ENCODE measurements around the gene CDK17. TPM values are rescaled to one million over a fixed set of nuclear protein-coding genes. Genes with fewer than 3 reads are reported as not detected.
"Not testable (repeated sequence)": the region's sequence is repeated elsewhere in the genome, so short reads cannot be mapped to it uniquely, and the experiment has no call there.

CDK17 gene
- total RNA-seq, 1 donor from 2014 or later, result 35.9 TPM

GRCh38 chr12:96350982-96351381, 49.3 kb downstream of the CDK17 start:
- Mint-ChIP-seq H3K4me3 (ENCODE audit: low read depth) (no peak overlapping the region), H3K9me3 (ENCODE audit: low read depth) (peaks cover 4% of the 10 kb centered on the region), H3K27ac (no peak overlapping the region), H3K27me3 (no peaks in the 10 kb centered on the region), H3K4me1 (ENCODE audit: low read depth) (peaks cover 19% of the 10 kb centered on the region), H3K36me3 (ENCODE audit: insufficient read depth) (peaks cover 2% of the 10 kb centered on the region)
- no peak for TF ChIP-seq CTCF (IDR thresholded peaks at IDR 0.05; ENCODE audit: unreplicated experiment)
- no peak for DNase-seq (ENCODE audit: low spot score, unreplicated experiment)

- no peak overlapping the region for H3K27ac Mint-ChIP-seq
- H3K27me3 Mint-ChIP-seq, result no peaks in the 10 kb centered on the region
- no peak for TF ChIP-seq CTCF (IDR thresholded peaks at IDR 0.05; ENCODE audit: unreplicated experiment)
- H3K9me3 Mint-ChIP-seq (ENCODE audit: low read depth), result peaks cover 26% of the 10 kb centered on the region
- H3K4me1 Mint-ChIP-seq (ENCODE audit: low read depth), result peaks cover 3% of the 10 kb centered on the region
- DNase-seq (ENCODE audit: low spot score, unreplicated experiment), result no peak
- no peak overlapping the region for H3K4me3 Mint-ChIP-seq (ENCODE audit: low read depth)
- peaks cover 27% of the 10 kb centered on the region for H3K36me3 Mint-ChIP-seq (ENCODE audit: insufficient read depth)
Observed at GRCh38 chr12:96347130-96347699, 53.0 kb downstream of the CDK17 start.

GRCh38 chr12:96346716-96347115, 53.5 kb downstream of the CDK17 start:
- H3K27me3 Mint-ChIP-seq, result not testable (repeated sequence)
- Mint-ChIP-seq H3K9me3 (ENCODE audit: low read depth) (peaks cover 26% of the 10 kb centered on the region), H3K27ac (peak overlapping the region; percentile 62)

GRCh38 chr12:96344124-96344695, 56.0 kb downstream of the CDK17 start:
- no peak for TF ChIP-seq CTCF (IDR thresholded peaks at IDR 0.05; ENCODE audit: unreplicated experiment)
- Mint-ChIP-seq H3K9me3 (ENCODE audit: low read depth) (peaks cover 26% of the 10 kb centered on the region), H3K36me3 (ENCODE audit: insufficient read depth) (peaks cover 27% of the 10 kb centered on the region), H3K27ac (no peak overlapping the region), H3K4me3 (ENCODE audit: low read depth) (no peak overlapping the region), H3K4me1 (ENCODE audit: low read depth) (peaks cover under 1% of the 10 kb centered on the region), H3K27me3 (no peaks in the 10 kb centered on the region)
- no peak for DNase-seq (ENCODE audit: low spot score, unreplicated experiment)

More at GRCh38 chr12:96346716-96347115, 53.5 kb downstream of the CDK17 start:
- not testable (repeated sequence) for DNase-seq (ENCODE audit: low spot score, unreplicated experiment); H3K4me3 Mint-ChIP-seq (ENCODE audit: low read depth); H3K4me1 Mint-ChIP-seq (ENCODE audit: low read depth)
- peaks cover 27% of the 10 kb centered on the region for H3K36me3 Mint-ChIP-seq (ENCODE audit: insufficient read depth)

- H3K9me3 Mint-ChIP-seq (ENCODE audit: low read depth), result peaks cover 26% of the 10 kb centered on the region
- no peaks in the 10 kb centered on the region for H3K27me3 Mint-ChIP-seq
- peaks cover 29% of the 10 kb centered on the region for H3K36me3 Mint-ChIP-seq (ENCODE audit: insufficient read depth)
- no peak for TF ChIP-seq CTCF (IDR thresholded peaks at IDR 0.05; ENCODE audit: unreplicated experiment)
- no peak overlapping the region for H3K4me3 Mint-ChIP-seq (ENCODE audit: low read depth)
- peaks cover 5% of the 10 kb centered on the region for H3K4me1 Mint-ChIP-seq (ENCODE audit: low read depth)
- DNase-seq (ENCODE audit: low spot score, unreplicated experiment), result no peak
- H3K27ac Mint-ChIP-seq, result peak overlapping the region; percentile 46
Observed at GRCh38 chr12:96343347-96343954, 56.8 kb downstream of the CDK17 start.

- H3K4me3 Mint-ChIP-seq (ENCODE audit: low read depth); DNase-seq (ENCODE audit: low spot score, unreplicated experiment); H3K27ac Mint-ChIP-seq; H3K27me3 Mint-ChIP-seq: not testable (repeated sequence)
- Mint-ChIP-seq H3K9me3 (ENCODE audit: low read depth) (peaks cover 22% of the 10 kb centered on the region), H3K36me3 (ENCODE audit: insufficient read depth) (peaks cover 23% of the 10 kb centered on the region), H3K4me1 (ENCODE audit: low read depth) (peaks cover 11% of the 10 kb centered on the region)
Observed at GRCh38 chr12:96339666-96340065, 60.6 kb downstream of the CDK17 start.

Measured in progenitor cell of endocrine pancreas (in vitro differentiated cells).